SU-DHL-6 (cell line): ENCODE results near the gene CRISP1.

Source experiments
- H2AFZ ChIP-seq: fragments of 200-600 bp; sonication (generic); 2 replicates; pipeline ENCODE4 v1.6.1; 2014; ENCODE audit warnings: low read depth, mild to moderate bottlenecking, moderate library complexity, mixed read lengths, antibody characterized with exemption, low read length; ENCODE audit not compliant: severe bottlenecking
- H3F3A ChIP-seq: fragments of 200-600 bp; shearing (Covaris generic); 2 replicates; pipeline ENCODE4 v1.6.0; 2016; ENCODE audit warnings: antibody characterized with exemption, mild to moderate bottlenecking; ENCODE audit not compliant: insufficient read depth
- H3K27ac ChIP-seq: fragments of 200-600 bp; sonication (generic); 2 replicates; pipeline ENCODE4 v1.5.1; 2016; ENCODE audit warnings: low read depth, mild to moderate bottlenecking, low read length, moderate library complexity, mixed read lengths
- H3K27me3 ChIP-seq: fragments of 200-600 bp; sonication (generic), shearing (Covaris generic); 2 replicates; pipeline ENCODE4 v1.6.0; 2014; ENCODE audit warnings: mild to moderate bottlenecking, low read length
- H3K36me3 ChIP-seq: fragments of 200-600 bp; sonication (generic); 2 replicates; pipeline ENCODE4 v1.6.1; 2014; ENCODE audit warnings: mild to moderate bottlenecking, low read length, mixed read lengths
- H3K4me2 ChIP-seq: fragments of 300-600, 200-600 bp; shearing (Covaris generic), sonication (generic); 2 replicates; pipeline ENCODE4 v1.6.0; 2014; ENCODE audit warnings: low read length, low read depth, mild to moderate bottlenecking; ENCODE audit not compliant: poor library complexity, severe bottlenecking
- H3K4me3 ChIP-seq: fragments of 200-600 bp; sonication (generic); 2 replicates; pipeline ENCODE4 v1.5.1; 2014; ENCODE audit warnings: antibody characterized with exemption, low read length, mild to moderate bottlenecking, mixed read lengths; ENCODE audit not compliant: insufficient read depth, poor library complexity, severe bottlenecking
- H3K79me2 ChIP-seq: fragments of 200-600 bp; sonication (generic); 2 replicates; pipeline ENCODE4 v1.6.1; 2014; ENCODE audit warnings: mild to moderate bottlenecking, low read length, moderate library complexity; ENCODE audit not compliant: insufficient read depth
- H3K9ac ChIP-seq: fragments of 200-600 bp; sonication (generic); 2 replicates; pipeline ENCODE4 v1.7.0; 2014; ENCODE audit warnings: mild to moderate bottlenecking, low read length
- H3K9me2 ChIP-seq: fragments of 200-600 bp; sonication (generic); replicated peaks from 2 replicates; pipeline ENCODE4 v1.6.1; 2014; ENCODE audit warnings: low read length; ENCODE audit not compliant: insufficient read depth
- H3K9me3 ChIP-seq: fragments of 200-600 bp; sonication (generic); 2 replicates; pipeline ENCODE4 v1.6.1; 2014; ENCODE audit warnings: low read length, mixed read lengths; ENCODE audit not compliant: insufficient read depth
- H4K20me1 ChIP-seq: fragments of 200-600 bp; sonication (generic); 2 replicates; pipeline ENCODE4 v1.6.1; 2014; ENCODE audit warnings: low read depth, mild to moderate bottlenecking, antibody characterized with exemption, low read length, moderate library complexity, mixed read lengths
- CTCF ChIP-seq: fragments of 200-600 bp; sonication (generic); IDR thresholded peaks from one replicate; pipeline ENCODE4 v1.5.1; 2017; ENCODE audit warnings: antibody characterized with exemption, mild to moderate bottlenecking, low read length, moderate library complexity; ENCODE audit not compliant: insufficient read depth, poor library complexity, severe bottlenecking
- EZH2phosphoT487 ChIP-seq: fragments of 200-600 bp; sonication (generic), shearing (Covaris generic); conservative IDR thresholded peaks from 2 replicates; pipeline ENCODE4 v1.6.1; 2018; ENCODE audit warnings: mild to moderate bottlenecking, antibody characterized with exemption, low read length, moderate library complexity, mixed read lengths

CRISP1 gene

GRCh38 chr6:49912196-49912595, 45.9 kb upstream of the CRISP1 start:
- no peaks in the 10 kb centered on the region for H3K27me3 ChIP-seq
- H4K20me1 ChIP-seq = no peaks in the 10 kb centered on the region
- H2AFZ ChIP-seq = no peak overlapping the region
- TF ChIP-seq CTCF = no peak
- TF ChIP-seq EZH2phosphoT487 = no peak
- no peak overlapping the region for H3K4me3 ChIP-seq
- no peaks in the 10 kb centered on the region for H3K9me3 ChIP-seq
- no peaks in the 10 kb centered on the region for H3K9me2 ChIP-seq
- no peaks in the 10 kb centered on the region for H3K36me3 ChIP-seq
- no peak overlapping the region for H3K9ac ChIP-seq
- no peaks in the 10 kb centered on the region for H3K79me2 ChIP-seq
- no peak overlapping the region for H3K27ac ChIP-seq
- H3F3A ChIP-seq = no peaks in the 10 kb centered on the region
- H3K4me2 ChIP-seq = no peak overlapping the region

GRCh38 chr6:49911252-49911651, 44.9 kb upstream of the CRISP1 start:
- no peak overlapping the region for H3K4me2 ChIP-seq
- H3F3A ChIP-seq = no peaks in the 10 kb centered on the region
- H3K27ac ChIP-seq = no peak overlapping the region
- H3K36me3 ChIP-seq = no peaks in the 10 kb centered on the region
- no peaks in the 10 kb centered on the region for H3K9me3 ChIP-seq
- H4K20me1 ChIP-seq = no peaks in the 10 kb centered on the region
- H3K9ac ChIP-seq = no peak overlapping the region
- H3K9me2 ChIP-seq = no peaks in the 10 kb centered on the region
- no peak overlapping the region for H3K4me3 ChIP-seq
- H3K27me3 ChIP-seq = no peaks in the 10 kb centered on the region
- H2AFZ ChIP-seq = no peak overlapping the region
- TF ChIP-seq EZH2phosphoT487 (no peak), CTCF (no peak)
- H3K79me2 ChIP-seq = no peaks in the 10 kb centered on the region

- Histone ChIP-seq H3K4me3 (no peak overlapping the region), H3K4me2 (no peak overlapping the region), H3K9me2 (no peaks in the 10 kb centered on the region), H4K20me1 (no peaks in the 10 kb centered on the region), H3K9ac (no peak overlapping the region), H3K79me2 (no peaks in the 10 kb centered on the region), H3K9me3 (no peaks in the 10 kb centered on the region), H3F3A (no peaks in the 10 kb centered on the region), H3K27ac (no peak overlapping the region), H3K36me3 (no peaks in the 10 kb centered on the region), H3K27me3 (no peaks in the 10 kb centered on the region), H2AFZ (no peak overlapping the region)
- no peak for TF ChIP-seq CTCF
- TF ChIP-seq EZH2phosphoT487 = no peak
Measured at GRCh38 chr6:49909563-49909962, 43.2 kb upstream of the CRISP1 start.
